HEK293 (cell line): ENCODE data around the gene ABHD17C.

Experiments used
- CTCF ChIA-PET: fragments of 350-600 bp; formaldehyde crosslinking; extraction: SDS; loops from one replicate; lab custom pipeline; 2021; ENCODE audit warnings: antibody characterized with exemption; lab: Yijun Ruan, JAX
- POLR2A ChIA-PET: fragments of 300-600 bp; formaldehyde crosslinking; extraction: SDS; loops from one replicate; lab custom pipeline; 2020; ENCODE audit warnings: antibody characterized with exemption, inconsistent platforms; lab: Yijun Ruan, JAX
- H3K27ac ChIP-seq: fragments of 200-500 bp; sonication (Bioruptor generic); 2 replicates; pipeline ENCODE4 v1.5.1; 2014; ENCODE audit warnings: low read depth, low read length, control low read depth, inconsistent platforms; ENCODE audit errors: extremely low read depth
- H3K36me3 ChIP-seq, 2 experiments: fragments of 200-500 bp in 1 of 2; sonication (Bioruptor generic) in 1 of 2; 1 replicate in 1 of 2; 2 replicates in 1 of 2; pipeline ENCODE4 v1.5.1; 2014 to 2017; ENCODE audit warnings: inconsistent platforms in 2 of 2, low read length in 2 of 2; ENCODE audit not compliant: control insufficient read depth in 2 of 2, insufficient read depth in 1 of 2
- H3K4me1 ChIP-seq: fragments of 200-500 bp; sonication (Bioruptor generic); 2 replicates; pipeline ENCODE4 v1.5.1; 2014; ENCODE audit warnings: mild to moderate bottlenecking, low read length, inconsistent platforms; ENCODE audit not compliant: control insufficient read depth, insufficient read depth
- H3K4me3 ChIP-seq: 2 replicates; pipeline ENCODE4 v1.5.1; 2011; ENCODE audit warnings: low read depth, mild to moderate bottlenecking, control low read depth, low read length, moderate library complexity
- H3K9me3 ChIP-seq: fragments of 200-500 bp; sonication (Bioruptor generic); 2 replicates; pipeline ENCODE4 v1.5.1; 2014; ENCODE audit warnings: low read depth, low read length, inconsistent platforms; ENCODE audit not compliant: control insufficient read depth, insufficient read depth
- EGR2 ChIP-seq: fragments of 450-650 bp; formaldehyde crosslinking; IDR thresholded peaks from 2 replicates; pipeline ENCODE4 v1.5.1; 2016; ENCODE audit warnings: low read depth, missing biosample characterization, missing genetic modification characterization
- GLIS2 ChIP-seq: fragments of 450-650 bp; formaldehyde crosslinking; IDR thresholded peaks from 2 replicates; pipeline ENCODE4 v1.5.1; 2016; ENCODE audit warnings: missing biosample characterization, missing genetic modification characterization
- HOXA7 ChIP-seq: sonication (generic); formaldehyde crosslinking; IDR thresholded peaks from 2 replicates; pipeline ENCODE4 v1.8.1; 2022; ENCODE audit warnings: missing genetic modification reagents, borderline replicate concordance
- HOXC10 ChIP-seq: sonication (generic); formaldehyde crosslinking; IDR thresholded peaks from 2 replicates; pipeline ENCODE4 v1.8.1; 2023; ENCODE audit warnings: mild to moderate bottlenecking, missing genetic modification reagents
- KLF9 ChIP-seq: fragments of 450-650 bp; formaldehyde crosslinking; IDR thresholded peaks from 2 replicates; pipeline ENCODE4 v1.5.1; 2016; ENCODE audit warnings: missing biosample characterization, missing genetic modification characterization, low read depth
- OVOL3 ChIP-seq: fragments of 450-650 bp; formaldehyde crosslinking; IDR thresholded peaks from 2 replicates; pipeline ENCODE4 v1.5.1; 2016; ENCODE audit warnings: missing biosample characterization, missing genetic modification characterization
- PBX3 ChIP-seq: sonication (generic); formaldehyde crosslinking; IDR thresholded peaks from 2 replicates; pipeline ENCODE4 v1.8.1; 2022; ENCODE audit warnings: mild to moderate bottlenecking, moderate library complexity, missing genetic modification reagents
- PRDM10 ChIP-seq: fragments of 450-650 bp; formaldehyde crosslinking; IDR thresholded peaks from 2 replicates; pipeline ENCODE4 v1.5.1; 2016; ENCODE audit warnings: missing biosample characterization, missing genetic modification characterization
- ZBTB1 ChIP-seq: fragments of 450-650 bp; formaldehyde crosslinking; IDR thresholded peaks from 2 replicates; pipeline ENCODE4 v1.5.1; 2016; ENCODE audit warnings: missing biosample characterization, missing genetic modification characterization
- ZBTB20 ChIP-seq: fragments of 450-650 bp; formaldehyde crosslinking; IDR thresholded peaks from 2 replicates; pipeline ENCODE4 v1.5.1; 2016; ENCODE audit warnings: missing biosample characterization, missing genetic modification characterization
- ZBTB8A ChIP-seq: fragments of 450-650 bp; formaldehyde crosslinking; IDR thresholded peaks from 2 replicates; pipeline ENCODE4 v1.5.1; 2016; ENCODE audit warnings: missing biosample characterization, missing genetic modification characterization
- ZEB2 ChIP-seq: fragments of 450-650 bp; formaldehyde crosslinking; IDR thresholded peaks from 2 replicates; pipeline ENCODE4 v1.5.1; 2016; ENCODE audit warnings: missing biosample characterization, missing genetic modification characterization
- ZNF202 ChIP-seq: fragments of 450-650 bp; formaldehyde crosslinking; IDR thresholded peaks from 2 replicates; pipeline ENCODE4 v1.5.1; 2016; ENCODE audit warnings: missing biosample characterization, missing genetic modification characterization, borderline replicate concordance
- ZNF26 ChIP-seq: fragments of 450-650 bp; formaldehyde crosslinking; IDR thresholded peaks from 2 replicates; pipeline ENCODE4 v1.5.1; 2016; ENCODE audit warnings: missing biosample characterization, missing genetic modification characterization
- ZNF341 ChIP-seq: fragments of 450-650 bp; formaldehyde crosslinking; IDR thresholded peaks from 2 replicates; pipeline ENCODE4; 2016; ENCODE audit warnings: low read depth, missing biosample characterization, missing genetic modification characterization
- ZNF426 ChIP-seq: fragments of 450-650 bp; formaldehyde crosslinking; IDR thresholded peaks from 2 replicates; pipeline ENCODE4 v1.5.1; 2017; ENCODE audit warnings: missing biosample characterization, missing genetic modification characterization, mild to moderate bottlenecking, inconsistent platforms, moderate library complexity
- ZNF510 ChIP-seq: fragments of 450-650 bp; formaldehyde crosslinking; IDR thresholded peaks from 2 replicates; pipeline ENCODE4 v1.5.1; 2018; ENCODE audit warnings: mild to moderate bottlenecking, missing genetic modification characterization, missing biosample characterization; ENCODE audit not compliant: insufficient replicate concordance
- ZNF530 ChIP-seq: fragments of 450-650 bp; formaldehyde crosslinking; IDR thresholded peaks from 2 replicates; pipeline ENCODE4 v1.5.1; 2016; ENCODE audit warnings: low read depth, missing biosample characterization, missing genetic modification characterization
- ZNF561 ChIP-seq: fragments of 450-650 bp; IDR thresholded peaks from 2 replicates; pipeline ENCODE4 v1.5.1; 2018; ENCODE audit warnings: missing biosample characterization, missing genetic modification characterization, borderline replicate concordance
- ZNF600 ChIP-seq: fragments of 450-650 bp; formaldehyde crosslinking; IDR thresholded peaks from 2 replicates; pipeline ENCODE4 v1.5.1; 2016; ENCODE audit warnings: missing biosample characterization, missing genetic modification characterization
- ZNF677 ChIP-seq: fragments of 450-650 bp; IDR thresholded peaks from 2 replicates; pipeline ENCODE4 v1.5.0; 2018; ENCODE audit warnings: missing biosample characterization, mild to moderate bottlenecking, missing genetic modification characterization, moderate library complexity
- ZNF777 ChIP-seq: fragments of 450-650 bp; formaldehyde crosslinking; IDR thresholded peaks from 2 replicates; pipeline ENCODE4 v1.5.1; 2017; ENCODE audit warnings: missing biosample characterization, missing genetic modification characterization, borderline replicate concordance
- ZXDB ChIP-seq: fragments of 450-650 bp; formaldehyde crosslinking; IDR thresholded peaks from 2 replicates; pipeline ENCODE4 v1.5.1; 2016; ENCODE audit warnings: missing biosample characterization, missing genetic modification characterization
- TF ChIP-seq, protein P1 (sequence below): fragments of 450-650 bp; formaldehyde crosslinking; optimal IDR thresholded peaks from 2 replicates; pipeline ENCODE3; 2016; ENCODE audit warnings: missing biosample characterization, mild to moderate bottlenecking, missing genetic modification characterization

Gene ABHD17C

GRCh38 chr15:80695099-80695910 lies at the start of gene ABHD17C:
Gene ABHD17C, plus strand, starts transcription at chr15:80695310. Its CDS starts 120 bp downstream, at chr15:80695430.
- H3K27ac ChIP-seq: peak within 1 kb of the TSS; percentile 90
- H3K9me3 ChIP-seq: no peaks in the 10 kb centered on the region; the same call in 1 of the 2 replicates
- TF ChIP-seq HOXC10 (peak; percentile 94), ZNF600 (tag by site-specific recombination) (no peak), ZNF510 (tag by site-specific recombination) (no peak), ZBTB8A (tag by site-specific recombination) (peak; percentile 67), ZNF341 (tag by site-specific recombination) (peak; percentile 60), GLIS2 (tag by site-specific recombination) (no peak), OVOL3 (tag by site-specific recombination) (no peak), ZBTB1 (tag by site-specific recombination) (no peak), EGR2 (tag by site-specific recombination) (no peak), ZNF426 (tag by site-specific recombination) (no peak), ZEB2 (tag by site-specific recombination) (peak; percentile 59; the same call in 1 of the 2 replicates), ZNF26 (no peak), ZBTB20 (tag by site-specific recombination) (peak; percentile 69; the same call in 1 of the 2 replicates), PBX3 (CRISPR knock-in tag) (peak; percentile 33; the same call in 1 of the 2 replicates)
- TF ChIP-seq, protein P1, sequence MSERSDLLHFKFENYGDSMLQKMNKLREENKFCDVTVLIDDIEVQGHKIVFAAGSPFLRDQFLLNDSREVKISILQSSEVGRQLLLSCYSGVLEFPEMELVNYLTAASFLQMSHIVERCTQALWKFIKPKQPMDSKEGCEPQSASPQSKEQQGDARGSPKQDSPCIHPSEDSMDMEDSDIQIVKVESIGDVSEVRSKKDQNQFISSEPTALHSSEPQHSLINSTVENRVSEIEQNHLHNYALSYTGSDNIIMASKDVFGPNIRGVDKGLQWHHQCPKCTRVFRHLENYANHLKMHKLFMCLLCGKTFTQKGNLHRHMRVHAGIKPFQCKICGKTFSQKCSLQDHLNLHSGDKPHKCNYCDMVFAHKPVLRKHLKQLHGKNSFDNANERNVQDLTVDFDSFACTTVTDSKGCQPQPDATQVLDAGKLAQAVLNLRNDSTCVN (tag by site-specific recombination): peak; percentile 96
- H3K4me1 ChIP-seq: peaks cover 6% of the 10 kb centered on the region
- ChIA-PET CTCF (interaction anchor here (0.5 to 4.0 kb wide), 7 partner anchors 10 to 715 kb away, joined by 3 to 25 read pairs (median 4); no protein-coding TSS in a partner anchor), POLR2A (interaction anchor here (0.6 to 3.0 kb wide), 3 partner anchors 10 to 81 kb away, joined by 3 to 20 read pairs (median 5); no protein-coding TSS in a partner anchor)
- H3K36me3 ChIP-seq: no peaks in the 10 kb centered on the region
- peak within 1 kb of the TSS; percentile 56 for H3K4me3 ChIP-seq

DNA sequence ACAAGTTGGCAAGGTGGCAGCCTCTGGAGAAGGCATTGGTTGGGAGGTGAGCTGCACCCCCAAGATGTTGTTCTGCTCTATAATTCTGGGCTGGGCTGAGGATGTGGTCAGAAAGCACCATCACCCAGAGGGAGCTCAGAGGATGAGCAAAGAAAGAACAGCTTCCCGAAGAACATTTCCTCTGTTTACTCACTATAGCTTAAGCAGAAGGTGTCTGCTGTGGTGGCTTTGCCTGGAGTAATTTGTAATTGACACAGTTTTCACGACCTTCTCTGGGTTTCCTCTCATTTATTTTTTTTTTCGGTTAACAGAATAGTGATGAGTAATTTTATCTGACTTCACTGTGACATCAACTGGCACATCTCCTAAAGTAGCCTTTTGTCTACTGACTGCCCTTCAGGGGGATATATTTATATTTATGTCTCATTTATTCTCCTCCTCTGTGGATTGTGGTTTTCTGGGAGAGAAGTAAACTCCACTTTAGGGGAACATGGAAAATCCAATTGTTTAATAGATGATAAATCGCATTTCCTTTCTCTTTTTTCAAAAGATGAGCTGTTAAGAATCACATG lies 49.5 kb upstream of the ABHD17C start:
- Histone ChIP-seq H3K4me3 (no peak overlapping the region), H3K27ac (no peak overlapping the region), H3K4me1 (no peaks in the 10 kb centered on the region), H3K36me3 (no peaks in the 10 kb centered on the region), H3K9me3 (no peaks in the 10 kb centered on the region)
- ChIA-PET POLR2A (no interaction called here), CTCF (interaction anchor here (0.6 to 0.7 kb wide), 2 partner anchors 79 to 227 kb away, joined by 3 to 4 read pairs; no protein-coding TSS in a partner anchor)
- TF ChIP-seq ZNF677: no peak
- no peak for TF ChIP-seq ZNF26
- no peak for TF ChIP-seq KLF9 (tag by site-specific recombination)
- no peak for TF ChIP-seq ZNF561 (tag by site-specific recombination)
- TF ChIP-seq ZNF202 (tag by site-specific recombination): no peak
- TF ChIP-seq HOXA7 (CRISPR knock-in tag): no peak
- TF ChIP-seq ZNF777 (tag by site-specific recombination): no peak
- no peak for TF ChIP-seq ZNF530 (tag by site-specific recombination)
- no peak for TF ChIP-seq PRDM10 (tag by site-specific recombination)
- no peak for TF ChIP-seq ZXDB
